Ramos (cell line): Measurements from ENCODE around the gene CIAO1.
"Not testable (repeated sequence)": the region's sequence is repeated elsewhere in the genome, so short reads cannot be mapped to it uniquely, and the experiment has no call there.

ENCODE experiments used
- in situ Hi-C: fragments of 300-500 bp; cut with MboI; formaldehyde crosslinking; loops from one replicate; pipeline ENCODE4 v1.14.3; 2022; ENCODE audit warnings: low sequenced_read_pairs; ENCODE audit not compliant: unreplicated experiment

CIAO1 gene

DNA sequence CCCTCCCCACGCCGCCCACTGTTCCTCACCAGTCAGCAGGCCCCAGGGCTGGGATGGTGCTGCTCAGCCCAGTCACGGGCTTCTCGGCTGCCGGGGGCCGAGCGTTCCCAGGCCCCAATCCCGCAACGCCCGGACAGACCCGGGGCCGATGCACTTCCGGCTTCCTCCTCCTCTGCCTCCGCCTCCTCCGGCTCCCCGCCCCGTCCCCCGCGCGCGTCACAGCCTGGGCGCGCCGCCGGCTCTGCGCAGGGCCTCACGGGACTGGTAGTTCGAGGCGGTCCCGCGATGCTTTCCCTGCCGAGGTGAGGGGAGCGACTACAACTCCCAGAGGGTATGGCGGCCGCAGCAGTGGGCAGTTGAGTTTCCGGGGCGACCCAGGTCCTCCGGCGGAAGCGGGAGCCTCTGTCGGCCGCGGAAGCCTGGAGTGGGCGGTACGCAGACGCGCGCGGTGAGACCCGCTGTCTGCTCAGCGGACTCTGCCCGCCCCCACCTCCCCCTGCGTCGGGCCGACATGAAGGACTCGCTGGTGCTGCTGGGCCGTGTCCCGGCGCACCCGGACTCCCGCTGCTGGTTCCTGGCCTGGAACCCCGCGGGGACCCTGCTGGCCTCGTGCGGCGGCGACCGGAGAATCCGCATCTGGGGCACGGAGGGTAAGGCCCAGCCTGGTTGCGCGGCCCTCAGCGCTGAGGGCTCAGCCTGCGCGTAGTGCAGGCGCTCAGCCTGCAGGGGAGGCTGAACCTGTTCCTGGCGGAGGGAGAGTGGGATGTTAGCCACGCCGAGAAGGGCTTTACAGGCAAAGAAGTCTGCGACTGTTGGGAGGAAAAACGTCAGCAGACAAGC lies at the start of gene CIAO1, which contains the start of gene TMEM127:
Gene CIAO1, plus strand, starts transcription at position 386 of the 840 bp plus-strand sequence. Its CDS starts 126 bp downstream, at position 512.
Gene TMEM127, minus strand, starts transcription at position 158 of the 840 bp plus-strand sequence. CDS start 616 bp downstream, outside the sequence.
- in situ Hi-C loops, result no loop called here

DNA sequence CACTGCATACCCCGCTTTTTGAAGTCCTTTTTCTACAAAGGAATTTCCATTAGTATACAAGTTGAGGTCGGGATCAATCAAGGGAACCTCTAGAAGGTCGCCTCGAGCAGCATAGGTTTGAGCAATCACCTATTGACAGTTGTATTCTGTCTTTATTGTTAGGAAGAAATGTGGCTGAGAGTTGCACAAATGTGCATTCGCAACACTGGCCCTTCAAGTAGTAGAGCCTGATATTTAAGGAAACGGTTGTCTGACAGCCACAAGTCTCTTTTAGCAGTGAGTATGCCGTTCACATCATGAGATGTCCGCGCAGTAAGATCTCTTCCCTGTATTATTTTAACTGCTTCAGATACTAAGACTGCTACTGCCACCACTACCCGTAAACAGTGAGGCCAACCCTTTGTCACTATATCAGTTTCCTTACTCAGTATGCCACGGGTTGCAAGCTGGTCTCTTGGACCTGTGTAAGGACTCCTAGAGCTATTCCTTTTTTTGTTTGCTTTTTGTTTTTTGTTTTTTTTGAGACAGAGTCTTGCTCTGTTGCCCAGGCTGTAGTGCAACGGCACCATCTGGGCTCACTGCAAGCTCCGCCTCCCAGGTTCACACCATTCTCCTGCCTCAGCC lies 47.4 kb upstream of the CIAO1 start:
- in situ Hi-C loops, result no loop called here

DNA sequence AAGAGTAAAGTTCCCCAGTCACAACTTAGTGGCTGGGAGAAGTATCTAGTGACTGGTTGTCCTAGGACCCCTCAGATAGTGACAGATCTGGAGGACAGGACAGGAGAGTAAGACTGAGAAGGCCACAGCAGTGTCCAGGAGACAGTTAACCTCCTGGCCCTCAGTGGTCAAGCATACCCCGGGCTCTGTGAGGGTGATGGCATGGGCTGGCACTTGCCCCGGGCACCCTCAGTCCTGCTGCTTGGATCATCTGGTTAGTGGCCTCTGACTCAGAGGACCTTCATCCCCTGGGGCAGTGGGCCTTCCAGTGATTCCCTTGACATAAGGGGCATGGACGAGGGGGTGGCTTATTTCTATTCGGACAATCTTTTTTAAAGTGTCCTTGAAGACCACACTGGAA lies 46.1 kb upstream of the CIAO1 start:
- in situ Hi-C loops, result not testable (repeated sequence)

DNA sequence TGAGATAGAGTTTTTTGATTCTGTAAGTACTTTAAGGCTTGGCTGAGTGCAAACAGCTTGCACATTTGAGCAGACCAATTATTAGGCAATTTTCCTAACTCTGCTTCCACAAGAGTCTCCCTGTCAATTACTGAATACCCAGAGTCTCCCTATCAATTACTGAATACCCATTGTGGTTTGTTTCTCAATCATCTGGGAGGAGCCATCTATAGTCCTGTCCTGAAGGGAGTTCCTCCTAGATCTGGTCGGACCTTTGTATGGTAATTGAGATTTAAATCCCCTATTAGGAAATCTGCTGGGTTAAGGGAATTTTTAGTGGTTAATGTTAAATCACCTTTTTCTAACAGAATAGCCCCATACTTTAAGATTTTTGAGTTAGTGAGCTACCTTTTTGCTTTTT lies 44.9 kb upstream of the CIAO1 start:
- in situ Hi-C loops, result not testable (repeated sequence)

DNA sequence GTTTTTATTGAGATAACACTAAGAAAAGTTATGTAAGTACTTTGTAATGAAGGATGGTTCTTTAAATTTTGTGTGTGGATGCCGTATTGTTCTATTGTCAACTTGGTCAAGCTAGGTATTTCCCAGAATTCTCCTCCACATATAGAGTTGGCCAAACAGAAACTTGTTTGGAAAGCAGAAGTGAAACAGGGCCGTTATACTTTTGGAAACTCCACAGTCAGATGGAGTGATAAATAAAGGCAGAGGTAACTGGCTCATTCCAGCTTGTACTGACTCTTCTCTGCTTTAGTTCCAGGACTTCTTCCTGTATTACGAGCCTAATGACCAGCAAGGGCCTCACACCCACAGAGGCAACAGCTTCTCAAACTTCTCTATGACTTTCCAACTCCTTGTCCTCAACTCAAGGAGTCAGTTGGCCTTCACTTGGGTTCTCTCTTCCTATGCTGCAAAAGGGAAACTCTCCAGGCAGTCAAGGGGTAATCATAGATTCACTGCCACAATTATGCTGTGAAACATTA lies 41.0 kb upstream of the CIAO1 start:
- in situ Hi-C loops, result no loop called here

DNA sequence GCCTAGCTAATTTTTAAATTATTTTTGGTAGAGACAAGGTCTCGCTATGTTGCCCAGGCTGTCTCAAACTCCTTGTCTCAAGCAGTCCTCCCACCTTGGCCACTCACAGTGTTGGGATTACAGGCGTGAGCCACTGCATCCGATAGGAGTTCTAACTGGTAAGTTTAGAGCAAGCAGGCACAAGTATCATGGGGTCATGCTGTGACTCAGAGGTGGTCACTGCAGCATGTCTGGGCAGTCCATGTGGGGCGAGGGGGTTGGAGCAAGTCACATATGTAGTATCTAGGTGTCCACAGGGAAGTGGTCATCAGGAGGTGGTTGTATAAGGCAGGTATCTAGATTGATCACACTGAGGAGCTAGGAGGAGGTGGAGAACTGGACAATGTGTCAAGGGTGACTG lies 34.7 kb upstream of the CIAO1 start:
- in situ Hi-C loops, result no loop called here

DNA sequence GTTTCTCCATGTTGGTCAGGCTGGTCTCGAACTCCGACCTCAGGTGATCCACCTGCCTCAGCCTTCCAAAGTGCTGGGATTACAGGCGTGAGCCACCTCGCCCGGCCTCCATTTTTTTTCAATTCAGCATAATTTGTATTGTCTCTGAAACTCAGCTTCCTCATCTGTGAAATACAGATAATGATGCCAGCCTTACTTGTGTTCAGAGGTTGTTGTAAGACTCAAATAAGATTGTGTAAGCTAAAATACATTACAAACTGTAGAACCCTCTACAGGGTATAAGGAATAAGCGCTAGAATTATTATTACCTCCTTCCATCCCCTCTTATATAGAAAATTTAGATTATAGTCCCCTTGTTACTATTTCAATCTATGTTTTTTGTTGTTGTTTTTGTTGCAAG lies 32.6 kb upstream of the CIAO1 start:
- in situ Hi-C loops, result no loop called here

DNA sequence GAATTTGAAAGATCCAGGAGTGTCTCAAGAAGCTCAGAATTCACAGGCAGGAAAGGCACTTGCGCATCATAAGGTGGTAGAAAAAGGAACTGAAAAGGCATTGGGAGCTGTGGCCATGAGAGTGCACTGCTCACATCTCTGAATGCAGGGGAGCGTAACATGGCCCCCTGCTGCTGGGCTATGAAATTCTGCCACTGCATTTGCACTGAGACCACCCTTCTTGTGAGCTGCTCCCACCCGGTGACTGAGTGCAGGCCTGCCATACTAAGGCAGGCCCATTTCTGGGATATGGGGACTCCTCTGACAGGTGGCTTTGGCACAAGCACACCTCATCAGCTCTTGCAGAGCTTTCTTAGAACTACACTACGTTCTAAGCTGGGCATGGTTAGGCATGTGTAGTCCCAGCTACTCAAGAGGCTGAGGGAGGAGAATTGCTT lies 32.1 kb upstream of the CIAO1 start:
- in situ Hi-C loops, result no loop called here

DNA sequence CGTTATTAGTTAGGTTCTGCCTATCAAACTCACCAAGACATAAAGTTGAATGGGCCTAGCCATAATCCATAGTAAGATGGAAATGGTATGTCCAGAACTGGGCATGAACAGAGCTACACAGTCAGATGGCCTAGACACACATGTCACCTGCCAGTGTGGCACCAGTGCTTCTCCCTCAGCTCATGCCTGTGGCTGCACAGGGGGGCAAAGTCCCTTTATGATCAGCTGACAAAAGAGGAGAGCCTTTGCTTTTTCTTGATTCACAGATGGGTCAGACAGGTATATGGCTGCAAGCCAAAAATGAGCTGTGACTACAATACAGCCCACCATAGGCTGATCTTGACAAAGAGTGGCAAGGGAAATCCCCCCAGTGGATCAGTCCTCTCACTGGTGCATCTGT lies 29.1 kb upstream of the CIAO1 start:
- in situ Hi-C loops, result no loop called here

DNA sequence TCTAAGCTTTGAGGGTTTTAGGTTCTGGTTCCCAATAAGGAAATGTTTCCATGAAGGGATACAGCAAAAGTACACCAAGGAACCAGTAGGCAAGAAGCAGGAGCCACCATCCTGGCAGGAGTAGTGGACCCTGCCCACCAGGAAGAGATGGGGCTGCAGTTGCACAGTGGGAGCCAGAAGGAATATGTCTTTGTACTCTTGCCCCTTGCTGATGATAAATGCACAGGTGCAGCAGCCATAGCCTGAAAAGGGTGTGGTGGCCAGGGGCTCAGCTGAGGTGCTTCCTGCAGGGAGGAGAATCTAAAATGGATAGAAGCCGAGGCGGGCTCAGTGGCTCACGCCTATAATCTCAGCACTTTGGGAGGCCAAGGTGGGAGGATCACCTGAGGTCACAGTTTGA lies 27.8 kb upstream of the CIAO1 start:
- in situ Hi-C loops, result no loop called here

DNA sequence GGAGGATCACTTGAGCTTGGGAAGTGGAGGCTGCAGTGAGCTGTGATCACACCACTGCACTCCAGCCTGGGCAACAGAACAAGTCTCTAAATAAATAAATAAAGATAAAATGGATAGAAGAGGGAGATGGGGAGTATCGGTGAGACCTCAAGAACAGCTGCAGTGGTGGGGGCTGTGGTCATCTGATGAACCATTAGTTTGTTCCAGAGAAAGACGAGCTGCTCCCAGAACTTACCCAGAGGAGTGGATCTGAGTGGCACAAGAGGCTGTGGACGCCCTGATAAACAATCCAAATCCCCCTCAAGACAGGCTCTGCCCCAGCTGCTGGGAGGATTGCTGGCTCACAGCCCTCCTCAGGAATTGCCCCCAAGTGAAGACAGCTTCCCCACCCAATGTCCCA lies 26.9 kb upstream of the CIAO1 start:
- in situ Hi-C loops, result no loop called here

DNA sequence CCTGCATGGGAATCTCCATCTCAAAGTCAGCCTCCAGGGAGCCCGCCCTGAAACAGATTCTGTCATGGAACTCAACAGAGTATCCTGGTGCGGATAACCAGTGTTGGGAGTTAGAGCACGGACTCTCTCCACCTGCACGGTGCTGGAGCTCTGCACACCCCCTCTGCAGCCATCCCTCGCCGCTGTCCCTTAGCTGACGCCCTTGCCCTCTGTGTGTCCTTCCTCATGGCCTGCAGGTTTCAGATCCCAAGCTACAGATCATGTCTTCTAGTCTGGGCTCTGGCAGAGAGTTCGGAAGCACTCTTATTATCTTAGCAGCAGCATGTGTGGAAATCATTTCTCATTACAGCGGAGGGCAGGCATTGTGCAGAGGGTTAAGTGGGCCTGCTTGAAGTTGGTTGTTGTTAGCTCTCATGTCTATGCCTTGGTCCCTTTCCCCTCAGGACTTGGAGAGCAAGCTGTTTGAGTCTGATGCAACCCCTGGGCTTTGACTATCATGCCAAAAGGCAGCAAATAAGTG lies 26.2 kb upstream of the CIAO1 start:
- in situ Hi-C loops, result no loop called here

DNA sequence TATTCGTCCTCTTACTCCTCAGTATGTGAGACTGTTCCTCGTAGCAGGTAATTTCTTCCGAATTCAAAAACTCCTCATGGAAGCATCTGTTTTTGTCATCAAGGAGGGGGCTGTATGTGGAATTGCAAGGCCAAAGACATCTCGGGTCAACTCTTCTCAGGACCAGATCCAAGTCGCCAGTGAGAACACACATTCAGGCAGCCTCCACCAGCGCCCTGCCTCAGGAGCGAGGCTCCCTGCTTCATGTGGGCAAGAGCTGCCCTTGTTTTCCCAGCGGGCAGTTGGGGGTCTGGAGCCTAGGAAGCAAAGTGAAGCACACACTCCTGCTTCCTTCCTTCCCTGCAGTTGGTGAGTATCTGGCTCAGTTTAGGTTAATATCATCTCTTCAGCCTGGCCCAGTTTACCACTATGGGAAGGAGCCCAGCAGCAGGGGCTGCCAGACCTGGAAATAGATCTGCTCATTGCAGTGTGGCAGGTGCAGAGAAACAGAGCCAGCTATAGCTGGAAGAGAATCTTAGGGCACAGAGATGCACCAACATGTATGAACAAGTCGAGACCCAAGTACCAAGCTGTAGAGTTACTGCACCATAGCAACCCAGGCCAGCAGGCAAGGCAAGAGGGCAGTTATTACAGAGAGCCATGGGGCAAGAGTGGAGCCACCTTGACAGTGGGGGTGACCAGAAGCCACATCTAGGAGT lies 25.5 kb upstream of the CIAO1 start:
- in situ Hi-C loops, result no loop called here

DNA sequence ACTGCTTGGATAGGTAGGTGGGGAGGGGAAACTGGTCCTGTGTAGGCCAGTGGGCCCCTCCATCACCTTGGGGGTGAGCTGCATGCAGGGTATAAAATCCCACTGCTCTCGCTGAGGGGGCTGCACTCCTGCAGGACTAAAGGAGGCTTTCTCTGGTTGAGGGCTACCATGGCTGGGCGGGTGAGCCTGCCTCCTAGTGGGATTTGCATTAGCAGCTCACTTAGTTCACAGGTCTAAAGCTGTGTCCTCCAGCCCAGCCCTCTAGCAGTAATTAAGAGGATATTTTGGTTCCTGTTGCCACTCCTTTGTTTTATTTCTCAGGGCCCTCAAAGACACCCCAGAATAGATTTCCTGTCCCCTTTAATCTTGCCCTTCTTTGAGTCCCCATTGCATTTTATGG lies 24.8 kb upstream of the CIAO1 start:
- in situ Hi-C loops, result no loop called here

DNA sequence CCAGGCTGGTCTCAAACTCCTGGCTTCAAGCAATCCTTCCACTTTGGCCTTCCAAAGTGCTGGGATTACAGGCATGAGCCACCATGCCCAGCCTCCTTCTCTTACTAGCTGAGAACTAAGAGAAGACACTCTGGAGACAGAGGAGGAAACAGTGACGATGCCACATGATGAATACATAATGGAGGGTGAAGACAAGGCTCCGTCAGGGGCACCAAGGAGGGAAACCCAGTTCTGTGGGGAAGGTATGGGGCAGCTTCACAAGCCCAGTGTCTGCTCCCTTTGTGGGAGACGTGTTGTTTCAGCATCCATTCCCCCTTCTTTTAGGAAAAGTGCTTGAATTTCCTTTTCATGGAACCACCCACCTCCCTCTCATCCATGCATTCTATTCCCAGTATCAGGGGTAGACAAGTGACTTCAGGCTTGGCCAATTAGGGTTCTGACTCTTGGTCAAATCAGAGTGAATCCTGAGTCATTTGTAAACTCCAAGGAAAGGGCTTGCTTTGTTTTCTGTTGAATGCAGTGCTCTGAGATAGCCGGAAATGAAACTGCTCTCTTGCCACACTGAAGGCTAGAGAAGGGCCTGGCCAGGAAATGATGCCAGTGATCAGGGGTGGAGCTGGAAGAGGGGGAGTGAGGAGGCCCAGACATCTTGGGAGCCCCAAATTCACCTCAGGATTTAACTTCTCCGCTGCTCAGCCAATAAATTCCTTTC lies 24.0 kb upstream of the CIAO1 start:
- in situ Hi-C loops, result no loop called here

DNA sequence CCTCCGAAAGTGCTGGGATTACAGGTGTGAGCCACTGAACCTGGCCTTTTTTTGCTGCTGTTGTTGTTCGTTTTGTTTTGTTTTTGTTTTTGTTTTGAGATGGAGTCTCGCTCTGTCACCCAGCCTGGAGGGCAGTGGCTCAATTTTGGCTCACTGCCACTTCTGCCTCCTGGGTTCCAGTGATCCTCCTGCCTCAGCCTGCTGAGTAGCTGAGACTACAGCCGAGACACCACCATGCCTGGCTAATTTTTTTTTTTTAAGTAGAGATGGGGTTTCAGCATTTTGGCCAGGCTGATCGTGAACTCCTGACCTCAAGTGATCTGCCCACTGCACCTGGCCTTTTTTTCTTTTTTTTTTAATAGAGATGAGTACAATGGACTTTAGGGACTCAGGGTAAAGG lies 22.2 kb upstream of the CIAO1 start:
- in situ Hi-C loops, result no loop called here

DNA sequence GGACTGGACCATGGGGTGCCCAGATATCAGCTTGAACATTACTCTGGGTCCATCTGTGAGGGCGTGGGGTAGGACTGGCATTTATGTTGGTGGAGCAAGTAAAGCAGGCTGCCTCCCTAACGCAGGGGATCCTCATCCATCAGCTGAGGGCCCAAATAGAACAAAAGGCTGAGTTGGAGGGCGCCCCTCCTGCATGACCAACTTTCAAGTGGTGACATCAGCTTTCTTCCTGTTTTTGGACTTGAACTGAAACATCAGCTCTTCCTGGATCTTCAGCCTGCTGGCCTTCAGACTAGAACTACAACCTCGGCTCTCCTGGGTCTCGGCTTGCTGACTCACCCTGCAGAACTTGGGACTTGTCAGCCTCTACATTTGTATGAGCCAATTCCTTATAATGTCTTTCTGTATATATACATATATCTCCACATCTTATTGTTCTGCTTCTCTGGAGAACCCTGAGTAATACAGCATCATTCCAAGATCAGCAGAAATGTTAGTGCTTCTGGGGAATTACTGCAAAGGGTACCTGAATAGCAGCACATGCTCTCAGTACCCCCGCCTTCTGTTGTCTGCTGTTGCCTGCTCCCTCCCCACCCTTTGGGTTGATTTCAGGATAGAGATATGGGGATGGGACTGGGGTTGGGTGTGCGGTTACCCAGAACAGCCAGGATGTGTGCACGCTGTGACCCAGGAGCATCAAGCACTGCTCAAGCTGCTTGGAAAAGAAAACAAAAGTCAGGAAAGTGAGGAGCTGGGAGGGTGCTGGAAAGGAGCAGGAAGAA lies 20.2 kb upstream of the CIAO1 start:
- in situ Hi-C loops, result no loop called here

DNA sequence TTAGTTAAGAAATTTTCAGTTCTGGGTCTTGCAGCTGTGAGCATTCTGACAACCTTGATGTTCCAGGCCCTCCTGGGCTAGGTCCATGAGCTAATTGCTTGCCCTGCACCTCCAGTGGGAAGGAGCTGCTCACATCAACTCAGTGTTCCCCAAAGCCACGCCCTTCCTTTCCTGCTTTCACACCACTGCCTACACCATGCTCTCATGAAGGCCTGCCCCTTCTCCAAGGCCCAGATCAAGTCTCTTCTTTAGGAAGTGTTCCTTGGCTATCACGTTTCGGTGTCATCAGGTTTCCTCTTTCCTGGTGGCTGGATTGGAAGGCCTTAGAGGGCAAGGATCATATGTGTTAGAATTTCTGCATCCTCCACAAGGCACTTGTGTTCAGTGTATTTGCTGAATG lies 19.0 kb upstream of the CIAO1 start:
- in situ Hi-C loops, result no loop called here

DNA sequence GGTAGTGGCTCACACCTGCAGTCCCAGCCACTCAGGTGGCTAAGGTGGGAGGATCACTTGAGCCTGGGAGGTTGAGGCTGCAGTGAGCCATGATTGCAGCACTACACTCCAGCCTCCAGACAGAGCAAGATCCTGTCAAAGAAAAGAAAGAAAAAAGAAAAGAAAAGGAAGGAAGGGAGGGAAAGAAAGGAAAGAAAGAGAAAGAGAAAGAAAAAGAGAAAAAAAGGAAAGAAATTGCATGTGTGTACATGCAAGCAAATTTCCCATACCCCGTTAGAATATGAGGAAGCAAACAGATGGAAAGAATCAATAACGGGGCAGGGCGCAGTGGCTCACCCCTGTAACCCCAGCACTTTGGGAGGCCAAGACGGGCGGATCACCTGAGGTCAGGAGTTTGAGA lies 18.1 kb upstream of the CIAO1 start:
- in situ Hi-C loops, result no loop called here
